Activated CD4-positive, alpha-beta memory T cell treated with anti-CD3 and anti-CD28 coated beads for 36 hours (primary cell): ENCODE data around the gene SRPX2. TPM values are rescaled to one million over a fixed set of nuclear protein-coding genes. Genes with fewer than 3 reads are reported as not detected.

ENCODE experiments used
- CTCF ChIA-PET: fragments of 350-600 bp; sonication (Branson Sonifier 250); formaldehyde crosslinking; loops from one replicate; lab custom pipeline; 2021; ENCODE audit warnings: antibody characterized with exemption, inconsistent platforms; lab: Charles Lee
- POLR2A ChIA-PET: fragments of 350-600 bp; sonication (Branson Sonifier 250); formaldehyde crosslinking; loops from one replicate; lab custom pipeline; 2021; ENCODE audit warnings: antibody characterized with exemption; lab: Charles Lee
- DNase-seq: peaks from one replicate; pipeline ENCODE4 v3.0.0-alpha.2; 2020
- H3K27ac Mint-ChIP-seq: one replicate; pipeline ENCODE4 v1.8.0; 2021; ENCODE audit warnings: mixed read lengths
- H3K27me3 Mint-ChIP-seq: one replicate; pipeline ENCODE4 v1.8.0; 2021; ENCODE audit warnings: mixed read lengths
- H3K36me3 Mint-ChIP-seq: one replicate; pipeline ENCODE4 v1.8.0; 2021; ENCODE audit warnings: mixed read lengths
- H3K4me1 Mint-ChIP-seq: one replicate; pipeline ENCODE4 v1.8.0; 2021; ENCODE audit warnings: low read depth, mixed read lengths
- H3K4me3 Mint-ChIP-seq: one replicate; pipeline ENCODE4 v1.8.0; 2021; ENCODE audit warnings: mild to moderate bottlenecking, mixed read lengths
- H3K9me3 Mint-ChIP-seq: one replicate; pipeline ENCODE4 v1.8.0; 2021; ENCODE audit warnings: mixed read lengths
- intact Hi-C: fragments of 100-400 bp; cut with micrococcal nuclease; formaldehyde crosslinking; loops from one replicate; pipeline ENCODE4 v1.15.1; 2023
- total RNA-seq, 2 experiments: library from RNA; stranded (reverse); gene quantifications; one replicate each; pipeline ENCODE4 v1.2.3, GENCODE V29; 2021

The SRPX2 gene
- total RNA-seq, 2 experiments from 2014 or later: not detected

DNA sequence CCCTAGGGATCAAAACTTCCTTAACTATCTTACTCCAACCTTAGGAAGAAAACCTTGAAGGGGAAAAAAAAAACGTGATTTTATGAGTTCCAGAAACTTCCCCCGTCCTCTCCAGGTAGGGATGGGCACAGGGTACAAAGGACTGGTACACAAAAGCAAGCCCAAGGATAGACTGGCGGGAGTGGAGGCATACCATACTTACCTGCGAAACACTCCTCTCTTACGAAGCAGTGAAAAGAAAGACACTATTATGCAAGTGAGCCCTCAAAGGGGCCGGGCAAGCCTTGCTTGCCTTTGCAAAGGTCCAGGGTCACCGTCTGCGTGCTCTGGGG, 8.0 kb upstream of the SRPX2 start:
- CTCF ChIA-PET: interaction anchor here (1.1 to 1.2 kb wide), 2 partner anchors 21 to 120 kb away, joined by 3 read pairs; no protein-coding TSS in a partner anchor
- Mint-ChIP-seq H3K4me1 (peaks cover 8% of the 10 kb centered on the region), H3K36me3 (no peaks in the 10 kb centered on the region), H3K9me3 (no peaks in the 10 kb centered on the region), H3K27ac (no peak overlapping the region), H3K4me3 (peak overlapping the region; percentile 80), H3K27me3 (peaks cover 2% of the 10 kb centered on the region)
- intact Hi-C loops: loop anchor here (2.0 kb wide), 1 partner anchor 123 kb away; no protein-coding TSS in a partner anchor
- DNase-seq: no peak
- POLR2A ChIA-PET: no interaction called here

- H3K9me3 Mint-ChIP-seq: no peaks in the 10 kb centered on the region
- ChIA-PET POLR2A (interaction anchor here (0.6 kb wide), 1 partner anchor 135 kb away, joined by 3 read pairs; no protein-coding TSS in a partner anchor), CTCF (interaction anchor here (0.6 to 1.7 kb wide), 6 partner anchors 10 to 127 kb away, joined by 3 to 14 read pairs (median 3); no protein-coding TSS in a partner anchor)
- DNase-seq: peak; percentile 80
- H3K27ac Mint-ChIP-seq: no peak within 1 kb of the TSS
- no peaks in the 10 kb centered on the region for H3K36me3 Mint-ChIP-seq
- H3K4me1 Mint-ChIP-seq: peaks cover 8% of the 10 kb centered on the region
- H3K27me3 Mint-ChIP-seq: peaks cover 2% of the 10 kb centered on the region
- intact Hi-C loops: loop anchor here (2.0 kb wide), 1 partner anchor 124 kb away; no protein-coding TSS in a partner anchor
- H3K4me3 Mint-ChIP-seq: peak within 1 kb of the TSS; percentile 80
Measured at GRCh38 chrX:100636321-100636991, 7.5 kb upstream of the SRPX2 start, which contains the start of gene TSPAN6. TSPAN6 (minus strand) TSS chrX:100636806; CDS start chrX:100636694, 112 bp downstream.

- Mint-ChIP-seq H3K36me3 (no peaks in the 10 kb centered on the region), H3K27ac (no peak overlapping the region), H3K27me3 (peaks cover 11% of the 10 kb centered on the region), H3K4me1 (no peaks in the 10 kb centered on the region), H3K4me3 (no peak overlapping the region), H3K9me3 (no peaks in the 10 kb centered on the region)
- intact Hi-C loops: no loop called here
- DNase-seq: no peak
- ChIA-PET POLR2A (interaction anchor here (0.6 to 0.7 kb wide), 2 partner anchors 527 to 1032 kb away, joined by 3 to 4 read pairs; no protein-coding TSS in a partner anchor), CTCF (no interaction called here)
Measured at GRCh38 chrX:100642290-100642689, 1.7 kb upstream of the SRPX2 start.

DNA sequence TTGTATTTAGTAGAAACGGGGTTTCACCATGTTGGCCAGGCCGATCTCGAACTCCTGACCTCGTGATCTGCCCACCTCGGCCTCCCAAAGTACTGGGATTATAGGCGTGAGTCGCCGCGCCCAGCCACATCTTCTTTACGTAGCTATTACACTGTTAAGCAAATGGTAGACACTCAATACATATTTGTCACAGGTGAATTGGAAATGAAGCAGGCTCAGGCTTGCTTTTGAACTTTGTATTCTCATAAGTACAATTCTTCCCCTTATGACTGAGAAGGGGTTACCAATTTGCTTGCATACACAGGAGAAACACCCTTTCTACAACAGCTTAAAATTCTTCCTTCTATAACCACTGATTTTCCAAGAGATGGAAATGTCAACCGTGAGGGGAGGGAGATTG, 787 bp upstream of the SRPX2 start:
- no peak overlapping the region for H3K27ac Mint-ChIP-seq
- ChIA-PET CTCF (interaction anchor here (1.1 kb wide), 1 partner anchor 28 kb away, joined by 3 read pairs; no protein-coding TSS in a partner anchor), POLR2A (interaction anchor here (0.7 kb wide), 1 partner anchor 1033 kb away, joined by 3 read pairs; no protein-coding TSS in a partner anchor)
- H3K4me3 Mint-ChIP-seq: no peak overlapping the region
- no peaks in the 10 kb centered on the region for H3K36me3 Mint-ChIP-seq
- H3K27me3 Mint-ChIP-seq: peaks cover 11% of the 10 kb centered on the region
- intact Hi-C loops: no loop called here
- no peak for DNase-seq
- H3K4me1 Mint-ChIP-seq: no peaks in the 10 kb centered on the region
- H3K9me3 Mint-ChIP-seq: no peaks in the 10 kb centered on the region

DNA sequence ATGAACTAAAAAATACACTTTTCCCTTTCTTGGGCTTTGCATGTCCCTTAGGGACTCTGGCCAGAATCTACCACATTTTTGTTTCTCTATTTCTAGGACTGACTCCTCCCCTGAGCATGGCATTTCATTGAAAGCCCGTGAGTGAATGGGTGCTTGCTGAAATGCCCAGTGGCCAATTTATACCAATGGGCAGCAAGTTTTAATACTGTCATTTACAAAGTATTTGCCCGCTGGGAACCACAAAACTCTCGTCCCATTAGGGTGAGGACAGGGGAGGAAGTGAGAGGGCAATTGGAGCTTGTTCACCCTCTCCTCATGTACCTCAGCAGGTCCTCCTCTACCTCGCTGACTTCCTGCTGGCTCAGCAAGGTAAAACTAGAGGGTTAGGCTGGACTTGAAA, 1.1 kb downstream of the SRPX2 start:
- no peak overlapping the region for H3K27ac Mint-ChIP-seq
- H3K27me3 Mint-ChIP-seq: peaks cover 8% of the 10 kb centered on the region
- POLR2A ChIA-PET: no interaction called here

DNA sequence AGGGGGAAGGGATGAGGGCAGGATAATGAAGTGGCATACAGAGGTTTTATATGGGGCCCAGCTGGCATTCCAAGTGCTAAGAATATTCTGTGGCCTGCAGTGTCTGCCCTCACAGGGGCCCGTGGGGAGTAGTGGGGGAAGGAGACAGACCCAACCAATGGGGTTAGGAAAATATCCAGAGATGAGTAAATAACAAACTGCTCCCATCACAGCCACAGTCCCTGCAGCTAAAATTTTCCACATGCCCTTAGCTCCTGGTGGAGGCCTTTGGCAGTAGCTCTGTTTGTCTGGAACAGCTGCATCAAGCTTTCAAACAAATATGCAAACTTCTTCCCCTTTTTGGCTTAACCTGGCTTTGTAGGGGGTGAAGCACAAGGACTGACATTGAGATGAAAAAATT, 3.1 kb downstream of the SRPX2 start:
- Mint-ChIP-seq H3K27me3 (peaks cover 6% of the 10 kb centered on the region), H3K9me3 (no peaks in the 10 kb centered on the region), H3K27ac (no peak overlapping the region), H3K36me3 (no peaks in the 10 kb centered on the region), H3K4me3 (no peak overlapping the region), H3K4me1 (no peaks in the 10 kb centered on the region)
- CTCF ChIA-PET: interaction anchor here (1.4 kb wide), 1 partner anchor 9 kb away, joined by 3 read pairs; no protein-coding TSS in a partner anchor
- POLR2A ChIA-PET: no interaction called here
- DNase-seq: no peak
- intact Hi-C loops: no loop called here

More for the DNA sequence above, 1.1 kb downstream of the SRPX2 start:
- Mint-ChIP-seq H3K9me3 (no peaks in the 10 kb centered on the region), H3K36me3 (no peaks in the 10 kb centered on the region), H3K4me1 (no peaks in the 10 kb centered on the region), H3K4me3 (no peak overlapping the region)
- intact Hi-C loops: no loop called here
- CTCF ChIA-PET: no interaction called here
- no peak for DNase-seq

- POLR2A ChIA-PET: no interaction called here
- intact Hi-C loops: no loop called here
- no peak overlapping the region for H3K4me3 Mint-ChIP-seq
- no peak for DNase-seq
- peaks cover 2% of the 10 kb centered on the region for H3K27me3 Mint-ChIP-seq
- H3K9me3 Mint-ChIP-seq: no peaks in the 10 kb centered on the region
- H3K27ac Mint-ChIP-seq: no peak overlapping the region
- CTCF ChIA-PET: no interaction called here
- no peaks in the 10 kb centered on the region for H3K36me3 Mint-ChIP-seq
- no peaks in the 10 kb centered on the region for H3K4me1 Mint-ChIP-seq
Measured at GRCh38 chrX:100647739-100648138, 3.7 kb downstream of the SRPX2 start.

- Mint-ChIP-seq H3K27ac (no peak overlapping the region), H3K4me1 (no peaks in the 10 kb centered on the region), H3K4me3 (no peak overlapping the region), H3K9me3 (no peaks in the 10 kb centered on the region), H3K27me3 (peaks cover 2% of the 10 kb centered on the region), H3K36me3 (no peaks in the 10 kb centered on the region)
- ChIA-PET POLR2A (no interaction called here), CTCF (no interaction called here)
- intact Hi-C loops: no loop called here
- no peak for DNase-seq
Measured at GRCh38 chrX:100648458-100649417, 4.7 kb downstream of the SRPX2 start.

DNA sequence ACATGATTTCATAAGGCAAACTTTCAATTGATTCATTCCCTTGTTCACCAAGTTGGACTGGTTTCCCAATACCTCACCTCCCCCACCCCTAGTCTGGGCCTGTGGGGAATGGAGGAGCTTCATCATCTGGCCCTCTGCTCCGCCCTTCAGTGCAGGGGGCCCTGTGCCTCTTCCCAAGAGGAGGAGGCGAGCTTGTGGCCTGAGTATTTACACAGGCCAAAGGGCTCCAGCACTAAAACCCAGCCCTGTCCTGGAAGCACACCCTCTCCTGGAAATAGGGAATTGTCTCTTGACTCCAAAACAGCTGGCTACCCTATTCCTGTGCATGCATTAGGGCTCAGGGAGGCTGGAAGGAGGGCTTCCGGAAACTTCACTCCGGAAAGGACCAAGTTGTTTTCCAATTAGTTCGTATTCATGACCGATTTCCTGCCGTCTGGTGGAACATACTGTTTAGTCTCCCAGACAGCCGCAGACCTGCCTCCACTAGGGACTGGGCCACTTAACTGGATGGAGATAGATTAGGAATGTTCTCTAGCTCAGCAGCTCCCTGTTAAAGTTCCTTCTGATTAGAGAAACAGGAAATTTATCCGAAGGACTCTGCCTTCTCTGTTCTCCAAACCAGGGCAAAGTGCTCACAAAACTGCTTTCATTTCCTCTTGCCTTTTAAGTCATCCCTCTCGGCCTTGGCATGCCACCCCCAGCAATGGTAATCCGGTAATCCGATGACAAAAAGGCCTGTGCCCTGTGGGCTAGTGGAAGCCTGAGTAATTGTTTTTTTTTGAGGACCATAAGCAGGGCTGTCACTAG, 5.8 kb downstream of the SRPX2 start:
- no peaks in the 10 kb centered on the region for H3K9me3 Mint-ChIP-seq
- DNase-seq: no peak
- no peaks in the 10 kb centered on the region for H3K36me3 Mint-ChIP-seq
- peaks cover 1% of the 10 kb centered on the region for H3K27me3 Mint-ChIP-seq
- no peaks in the 10 kb centered on the region for H3K4me1 Mint-ChIP-seq
- POLR2A ChIA-PET: no interaction called here
- no peak overlapping the region for H3K4me3 Mint-ChIP-seq
- intact Hi-C loops: no loop called here
- CTCF ChIA-PET: no interaction called here
- no peak overlapping the region for H3K27ac Mint-ChIP-seq

- Mint-ChIP-seq H3K27ac (no peak overlapping the region), H3K36me3 (no peaks in the 10 kb centered on the region), H3K27me3 (no peaks in the 10 kb centered on the region), H3K4me3 (no peak overlapping the region), H3K4me1 (no peaks in the 10 kb centered on the region), H3K9me3 (no peaks in the 10 kb centered on the region)
- POLR2A ChIA-PET: no interaction called here
- DNase-seq: no peak
- intact Hi-C loops: no loop called here
- CTCF ChIA-PET: no interaction called here
Measured at GRCh38 chrX:100650841-100651240, 6.8 kb downstream of the SRPX2 start.

GRCh38 chrX:100652266-100652665, 8.3 kb downstream of the SRPX2 start:
- no peaks in the 10 kb centered on the region for H3K9me3 Mint-ChIP-seq
- DNase-seq: no peak

More at GRCh38 chrX:100652266-100652665, 8.3 kb downstream of the SRPX2 start:
- intact Hi-C loops: no loop called here
- no peak overlapping the region for H3K27ac Mint-ChIP-seq
- H3K4me1 Mint-ChIP-seq: no peaks in the 10 kb centered on the region
- POLR2A ChIA-PET: no interaction called here
- H3K27me3 Mint-ChIP-seq: no peaks in the 10 kb centered on the region
- H3K36me3 Mint-ChIP-seq: no peaks in the 10 kb centered on the region
- no peak overlapping the region for H3K4me3 Mint-ChIP-seq
- CTCF ChIA-PET: interaction anchor here (1.0 kb wide), 1 partner anchor 33 kb away, joined by 4 read pairs; no protein-coding TSS in a partner anchor
